CD1c-positive myeloid dendritic cell (primary cell): Measurements from ENCODE around the gene PPA1.
"Not testable (repeated sequence)": the region's sequence is repeated elsewhere in the genome, so short reads cannot be mapped to it uniquely, and the experiment has no call there.

ENCODE experiments used
- DNase-seq: peaks from one replicate; pipeline ENCODE4 v3.0.0-alpha.2; 2016; ENCODE audit errors: extremely low spot score

The PPA1 gene

GRCh38 chr10:70212277-70212676 is 21.0 kb downstream of the PPA1 start:
- no peak for DNase-seq

DNA sequence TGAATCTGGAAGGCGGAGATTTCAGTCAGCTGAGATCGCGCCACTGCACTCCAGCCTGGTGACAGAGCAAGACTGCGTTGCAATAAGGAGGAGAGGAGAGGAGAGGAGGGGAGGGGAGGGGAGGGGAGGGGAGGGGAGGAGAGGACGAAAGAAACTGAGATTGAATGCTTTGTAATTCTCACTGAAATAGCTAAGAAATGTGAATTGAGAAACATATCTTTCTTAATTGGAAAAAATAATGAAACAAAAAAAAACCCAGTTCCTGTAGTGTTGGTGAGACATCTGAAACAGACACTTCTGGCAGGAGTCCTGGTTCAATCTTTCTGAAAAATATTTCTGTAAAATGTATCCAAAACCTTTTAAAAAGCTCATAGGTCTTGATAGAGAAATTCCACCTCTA is 26.5 kb downstream of the PPA1 start:
- no peak for DNase-seq

DNA sequence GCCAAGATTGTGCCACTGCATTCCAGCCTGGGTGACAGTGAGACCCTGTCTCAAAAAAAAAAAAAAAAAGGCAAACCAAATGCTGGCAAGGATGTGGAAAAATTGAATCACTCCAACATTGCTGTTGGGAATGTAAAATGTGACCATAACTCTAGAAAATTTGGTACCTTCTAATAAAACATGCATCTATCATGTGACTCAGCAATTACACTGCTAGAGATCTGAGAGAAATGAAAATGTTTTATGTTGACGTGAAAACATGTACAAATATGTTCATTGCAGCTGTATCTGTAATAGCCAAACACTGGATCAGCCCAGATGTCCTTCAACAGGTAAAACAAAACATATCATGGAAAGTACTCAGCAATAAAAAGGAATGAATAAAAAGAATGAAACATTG is 32.1 kb downstream of the PPA1 start:
- no peak for DNase-seq

DNA sequence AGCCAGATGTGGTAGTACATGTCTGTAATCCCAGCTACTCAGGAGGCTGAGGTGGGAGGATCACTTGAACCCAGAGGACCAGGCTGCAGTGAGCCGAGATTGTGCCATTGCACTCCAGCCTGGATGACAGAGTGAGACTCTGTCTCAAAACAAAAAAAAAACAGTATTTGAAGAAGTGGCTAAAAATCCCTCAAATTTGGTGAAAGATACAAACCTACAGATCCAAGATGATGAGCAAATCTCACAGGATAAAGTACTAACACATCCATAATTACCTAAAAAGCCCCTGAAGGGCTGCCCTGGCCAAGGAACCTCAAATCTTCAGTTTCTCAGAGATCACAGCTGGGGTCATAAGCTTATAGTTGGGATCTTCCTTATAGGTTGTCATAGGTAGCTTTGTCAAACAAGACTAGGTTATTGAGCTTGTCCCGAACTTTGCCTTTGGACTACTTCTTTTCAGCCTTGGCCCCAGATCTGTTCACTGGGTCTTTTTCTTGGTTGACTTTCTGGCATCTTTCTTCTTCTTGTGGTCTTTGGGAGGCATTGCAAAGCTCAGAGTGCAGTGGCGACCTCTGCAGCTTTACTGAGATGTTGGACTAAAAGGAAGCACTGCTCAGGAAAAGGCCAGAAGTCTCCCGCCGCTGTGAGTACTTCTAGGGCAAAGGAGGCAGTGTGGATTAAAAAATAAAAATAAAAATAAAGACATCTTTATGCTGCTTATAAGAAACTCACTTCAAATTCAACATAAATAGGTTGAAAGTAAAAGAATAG is 34.3 kb downstream of the PPA1 start:
- DNase-seq, result no peak

DNA sequence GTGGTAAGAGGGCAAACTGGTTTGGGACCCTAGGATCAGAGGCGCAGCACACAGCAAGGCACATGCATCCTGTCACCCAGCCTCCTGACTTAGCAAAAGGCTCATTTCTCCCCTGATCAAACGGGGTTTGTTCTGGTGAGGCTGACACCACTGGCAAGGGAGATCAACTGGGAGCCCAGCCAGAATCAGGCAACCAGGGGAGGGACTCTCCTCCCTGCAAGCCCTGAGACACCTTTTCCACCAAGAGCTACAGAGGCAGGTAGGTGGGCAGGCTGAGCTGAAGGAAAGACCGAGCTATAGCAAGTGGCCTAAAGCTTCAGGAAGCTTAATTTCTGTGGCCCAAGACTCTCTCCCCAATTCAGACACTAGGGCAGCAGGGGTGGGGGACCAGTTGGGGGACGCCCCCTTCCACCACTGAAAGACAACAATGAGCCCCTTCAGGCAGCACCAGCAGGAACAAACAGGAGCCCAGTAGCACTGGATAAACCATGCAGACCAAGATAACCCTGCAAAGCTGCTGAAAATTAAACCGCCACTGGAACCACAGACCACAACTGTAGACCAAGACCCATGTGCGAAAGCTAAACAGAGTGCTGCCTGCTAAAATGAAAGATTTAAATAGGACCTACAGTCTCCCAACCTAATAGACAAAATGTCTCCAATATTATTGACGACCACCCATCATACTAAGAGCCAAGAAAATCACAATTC is 35.8 kb downstream of the PPA1 start:
- no peak for DNase-seq

GRCh38 chr10:70193391-70193844 is 39.8 kb downstream of the PPA1 start:
- no peak for DNase-seq

DNA sequence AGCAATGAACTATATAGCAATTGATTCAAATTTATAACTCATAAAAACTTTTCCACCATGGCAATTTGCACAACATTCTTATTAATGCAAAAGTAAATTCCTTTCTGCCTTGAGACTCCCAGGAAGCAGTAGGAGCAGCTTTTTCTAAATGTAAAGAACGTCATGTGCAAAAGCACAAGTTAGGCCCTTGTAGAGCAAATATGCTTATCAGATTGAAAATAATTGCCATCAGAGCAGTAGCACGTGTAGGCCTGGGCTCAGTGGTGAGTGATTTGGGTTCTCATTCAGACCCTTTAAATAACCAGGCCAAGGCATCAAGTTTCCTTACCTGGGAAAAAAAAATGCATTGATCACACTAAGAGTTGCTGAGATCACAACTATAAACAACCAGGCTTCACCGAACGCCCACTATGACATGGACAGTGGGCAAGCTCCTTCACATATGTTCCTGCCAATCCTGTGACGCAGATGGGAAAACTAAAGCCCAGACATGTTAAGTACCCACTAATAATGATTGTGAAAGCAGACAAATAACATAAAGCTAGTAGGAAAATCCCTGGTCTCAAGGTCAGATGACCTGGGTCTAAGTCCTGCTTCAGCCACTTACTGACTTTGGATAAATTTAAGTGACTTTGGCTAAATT is 40.8 kb downstream of the PPA1 start:
- no peak for DNase-seq

GRCh38 chr10:70191972-70192305 is 41.3 kb downstream of the PPA1 start:
- DNase-seq, result peak; percentile 68

DNA sequence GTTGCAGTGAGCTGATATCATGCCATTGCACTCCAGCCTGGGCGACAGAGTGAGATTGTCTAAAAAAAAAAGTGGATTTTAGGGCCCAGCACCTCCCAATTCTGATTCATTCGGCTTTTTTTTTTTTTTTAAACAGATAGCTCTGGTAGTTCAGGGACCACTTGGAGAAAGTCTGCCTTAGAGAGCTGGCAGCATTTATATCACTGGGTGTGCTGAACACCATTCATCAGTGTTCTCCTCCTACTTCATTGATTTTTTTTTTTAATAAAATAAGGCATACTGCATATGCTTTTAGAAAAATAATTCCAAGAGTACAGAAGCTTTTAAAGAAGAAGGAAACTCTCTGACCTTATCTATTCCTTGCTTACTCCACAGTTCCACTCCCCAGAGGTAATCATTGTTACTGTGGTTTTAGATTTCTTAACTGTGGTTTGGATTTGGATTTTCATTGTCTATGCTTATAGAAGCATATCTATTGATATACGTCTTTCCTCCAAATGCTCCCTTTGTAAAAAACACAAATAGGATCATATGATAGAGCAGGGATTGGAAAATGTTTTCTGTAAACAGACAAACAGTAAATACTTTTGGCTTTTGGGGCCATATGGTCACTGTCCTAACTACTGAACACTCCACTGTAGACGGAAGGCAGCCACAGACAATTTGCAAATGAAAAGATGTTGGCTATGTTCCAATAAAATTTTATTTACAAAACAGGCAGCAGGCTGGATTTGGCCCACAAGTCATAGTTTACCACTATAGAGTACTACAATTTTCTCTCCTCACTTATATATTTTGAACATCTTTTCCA is 41.9 kb downstream of the PPA1 start:
- DNase-seq, result no peak

GRCh38 chr10:70190581-70190980 is 42.6 kb downstream of the PPA1 start:
- no peak for DNase-seq

DNA sequence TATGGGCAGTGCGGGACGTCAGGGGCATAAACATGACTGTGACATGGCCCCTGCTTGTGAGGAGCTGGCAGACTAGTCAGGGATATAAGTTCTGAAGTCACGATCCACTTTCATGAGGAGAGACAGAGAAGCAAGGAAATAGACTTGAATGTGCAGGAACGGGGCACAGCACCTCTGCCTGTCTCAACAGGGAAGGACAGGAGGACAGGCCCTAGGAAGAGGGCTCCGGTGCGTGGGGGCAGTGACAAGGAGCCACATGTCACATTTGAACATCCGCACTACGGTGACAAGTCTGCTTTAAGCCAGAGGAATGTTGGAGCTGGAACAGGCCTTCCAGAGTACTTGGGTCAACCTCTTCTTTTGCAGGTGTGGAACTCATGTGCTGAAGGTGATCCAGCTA is 43.1 kb downstream of the PPA1 start:
- no peak for DNase-seq

DNA sequence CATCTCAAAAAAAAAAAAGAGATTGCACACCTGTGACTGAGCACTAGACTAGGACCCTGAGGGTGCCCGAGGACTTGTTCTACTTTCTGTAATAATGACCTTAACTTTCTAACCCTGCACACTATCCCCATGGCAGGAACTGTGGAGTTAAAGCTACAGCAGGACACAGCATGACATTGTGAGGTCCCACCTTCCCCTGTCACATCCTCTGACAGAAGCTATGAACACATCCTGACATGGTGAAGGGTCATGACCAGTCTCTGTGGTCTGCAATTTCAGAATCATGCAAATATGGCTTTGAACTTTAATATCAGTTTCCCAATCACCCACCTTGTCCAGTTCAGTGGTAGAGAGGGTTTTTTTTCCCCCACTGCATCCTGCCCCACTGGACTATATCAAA is 44.5 kb downstream of the PPA1 start:
- no peak for DNase-seq

GRCh38 chr10:70186571-70186970 is 46.7 kb downstream of the PPA1 start:
- DNase-seq, result no peak

DNA sequence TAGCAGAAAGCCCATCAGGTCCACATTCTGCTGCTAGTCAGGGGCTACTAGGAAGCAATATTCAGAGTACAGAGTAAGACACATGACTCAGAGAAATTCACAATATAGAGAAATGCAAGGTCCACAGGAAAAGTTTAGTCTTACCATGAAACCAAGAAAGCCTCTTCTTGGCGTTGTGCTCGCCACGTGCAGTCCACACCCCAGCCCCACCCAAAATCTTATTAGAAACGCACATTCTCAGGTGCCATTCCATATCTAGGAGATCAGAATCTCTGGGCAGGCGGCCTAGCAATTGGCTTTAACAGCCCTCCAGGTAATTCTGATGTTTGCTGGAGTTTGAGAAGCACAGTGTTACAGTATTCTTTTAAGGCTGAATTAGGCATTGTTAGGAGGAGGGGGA is 47.1 kb downstream of the PPA1 start:
- DNase-seq, result no peak

DNA sequence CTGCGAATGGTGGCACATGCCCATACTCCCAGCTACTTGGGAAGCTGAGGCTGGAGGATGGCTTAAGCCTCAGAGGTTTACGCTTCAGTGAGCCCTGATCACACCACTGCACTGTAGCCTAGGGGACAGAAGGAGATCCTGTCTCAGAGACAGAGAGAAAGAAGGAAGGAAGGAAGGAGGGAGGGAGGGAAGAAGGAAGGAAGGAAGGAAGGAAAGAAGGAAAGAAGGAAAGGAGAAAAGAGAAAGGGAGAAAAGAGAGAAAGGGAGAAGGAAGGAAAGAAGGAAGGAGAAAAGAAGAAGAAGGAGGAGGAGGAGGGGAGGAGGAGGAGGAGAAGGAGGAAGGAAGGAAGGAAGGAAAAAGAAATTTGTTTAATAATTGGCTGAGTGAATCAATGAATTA is 49.9 kb downstream of the PPA1 start:
- DNase-seq, result no peak

DNA sequence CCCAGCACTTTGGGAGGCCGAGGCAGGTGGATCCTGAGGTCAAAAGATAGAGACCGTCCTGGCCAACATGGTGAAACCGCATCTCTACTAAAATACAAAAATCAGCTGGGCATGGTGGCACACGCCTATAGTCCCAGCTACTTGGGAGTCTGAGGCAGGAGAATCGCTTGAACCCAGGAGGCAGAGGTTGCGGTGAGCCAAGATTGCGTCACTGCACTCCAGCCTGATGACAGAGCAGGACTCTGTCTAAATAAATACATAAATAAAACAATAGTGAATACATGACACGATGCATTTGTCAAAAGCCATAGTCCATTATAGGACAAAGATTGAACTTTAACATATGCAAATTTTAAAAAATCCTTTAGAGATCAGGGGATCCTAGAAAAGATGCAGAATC is 54.0 kb downstream of the PPA1 start:
- DNase-seq, result not testable (repeated sequence)

- no peak for DNase-seq
Measured at GRCh38 chr10:70178139-70178725, 55.0 kb downstream of the PPA1 start.

GRCh38 chr10:70176441-70176840 is 56.8 kb downstream of the PPA1 start:
- no peak for DNase-seq

DNA sequence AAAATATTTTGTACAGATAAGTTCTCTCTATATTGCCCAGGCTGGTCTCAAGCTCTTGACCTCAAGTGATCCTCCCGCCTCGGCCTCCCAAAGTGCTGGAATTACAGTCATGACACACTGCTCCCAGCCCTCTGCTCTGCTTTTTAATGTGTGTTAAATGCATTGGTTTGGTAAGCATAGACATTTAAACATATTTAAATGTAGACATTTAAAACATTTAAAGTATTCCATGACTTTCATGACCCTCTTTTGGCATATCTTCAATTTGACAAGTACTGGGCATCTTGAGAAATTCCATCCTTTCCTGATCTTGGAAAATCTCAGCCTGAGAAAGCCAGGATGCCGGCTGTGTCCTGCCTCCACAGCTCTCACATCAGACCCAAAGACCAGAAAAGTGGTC is 57.7 kb downstream of the PPA1 start:
- no peak for DNase-seq

DNA sequence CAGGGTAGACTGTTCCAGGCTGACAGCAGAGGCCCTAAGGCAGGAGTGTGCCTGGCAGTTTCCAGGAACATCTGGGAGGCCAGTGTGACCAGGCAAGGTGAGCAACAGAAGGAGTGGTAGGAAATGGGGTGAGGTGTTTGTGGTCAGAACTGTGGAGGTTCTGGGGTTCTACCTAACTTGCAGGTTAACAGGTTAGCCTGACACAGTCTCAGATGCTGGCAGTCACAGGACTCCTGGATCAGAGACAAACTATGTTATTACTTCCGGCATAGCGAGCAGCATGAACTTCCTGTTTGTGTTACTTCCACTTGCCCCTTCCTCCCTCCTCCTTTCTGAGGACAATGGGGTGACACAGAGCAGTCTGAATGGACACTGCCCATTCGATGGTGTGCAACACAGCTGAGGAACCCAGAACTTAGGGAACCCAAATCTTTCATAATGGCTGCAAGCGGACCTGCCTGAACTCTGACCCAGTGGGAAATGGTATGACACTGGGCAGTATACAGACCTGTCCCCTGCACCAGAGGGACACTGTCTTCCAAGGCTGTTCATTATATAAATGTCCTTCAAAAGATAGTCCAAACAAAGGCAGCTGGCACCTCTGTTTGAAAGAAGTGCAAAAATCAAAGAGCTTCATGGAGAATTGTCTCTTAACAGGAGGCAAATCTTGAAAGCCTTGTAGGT is 59.0 kb downstream of the PPA1 start:
- peak; percentile 53 for DNase-seq

DNA sequence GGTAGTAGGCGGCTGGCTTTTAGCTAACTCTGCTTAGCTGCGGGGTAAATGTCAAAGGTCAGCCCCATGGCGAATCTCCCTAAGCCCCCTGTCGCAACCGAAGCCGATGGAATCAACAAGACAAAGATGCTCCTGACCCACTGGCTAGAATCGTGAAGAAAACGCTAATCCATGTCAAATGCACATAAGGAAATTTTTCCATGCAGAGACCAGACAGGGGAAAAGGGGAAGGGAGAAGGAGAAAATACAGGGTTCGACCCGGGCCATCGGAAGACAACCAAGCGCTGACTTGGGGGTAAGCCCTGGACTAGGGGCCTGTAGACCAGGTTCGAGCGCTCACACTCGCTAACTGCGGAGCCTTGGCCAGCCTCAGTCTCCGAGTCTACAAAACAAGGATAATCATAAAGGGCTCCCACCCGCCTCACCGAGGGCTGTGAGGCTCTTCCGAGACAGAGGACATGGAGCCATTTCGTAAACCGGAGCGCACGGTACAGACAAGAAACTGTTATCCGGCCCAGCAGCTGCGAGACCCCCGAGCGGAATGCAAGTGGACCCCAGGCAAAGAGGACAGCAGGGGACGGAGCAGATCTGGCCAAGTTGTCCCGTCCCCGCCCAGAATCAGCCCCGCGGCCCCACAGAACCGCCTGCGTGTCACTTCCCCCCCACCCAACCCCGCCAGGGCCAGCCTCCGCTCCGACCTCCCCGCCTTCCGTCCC is 63.4 kb downstream of the PPA1 start:
- peak; percentile 18 for DNase-seq
